ENCODE data around the gene NUDT14. TPM values are rescaled to one million over a fixed set of nuclear protein-coding genes. Genes with fewer than 3 reads are reported as not detected.

NUDT14 gene
- total RNA-seq (2014; rRNA removed; shearing (Covaris generic)), result 65.9 and 92.3 TPM in 2 replicates

- Histone ChIP-seq H3K9me3 (replicated peaks) (no peaks in the 10 kb centered on the region), H3K27me3 (no peaks in the 10 kb centered on the region), H3K27ac (no peak within 1 kb of the TSS), H3K4me1 (peaks cover 54% of the 10 kb centered on the region), H3K36me3 (no peaks in the 10 kb centered on the region), H3K4me3 (peak within 1 kb of the TSS; percentile 57)
- DNase-seq, result peak; percentile 71 to 74
Measured at GRCh38 chr14:105180592-105181548, at the start of gene NUDT14. TSS of gene NUDT14 (minus strand) at chr14:105181312. CDS start at chr14:105181209, 103 bp downstream.

- no peaks in the 10 kb centered on the region for H3K9me3 ChIP-seq (replicated peaks)
- H3K4me1 ChIP-seq, result no peaks in the 10 kb centered on the region
- no peak overlapping the region for H3K4me3 ChIP-seq
- no peak for DNase-seq
- no peak overlapping the region for H3K27ac ChIP-seq
- no peaks in the 10 kb centered on the region for H3K27me3 ChIP-seq
- H3K36me3 ChIP-seq, result peaks cover 20% of the 10 kb centered on the region
Measured at GRCh38 chr14:105229099-105229655, 48.1 kb upstream of the NUDT14 start.

DNA sequence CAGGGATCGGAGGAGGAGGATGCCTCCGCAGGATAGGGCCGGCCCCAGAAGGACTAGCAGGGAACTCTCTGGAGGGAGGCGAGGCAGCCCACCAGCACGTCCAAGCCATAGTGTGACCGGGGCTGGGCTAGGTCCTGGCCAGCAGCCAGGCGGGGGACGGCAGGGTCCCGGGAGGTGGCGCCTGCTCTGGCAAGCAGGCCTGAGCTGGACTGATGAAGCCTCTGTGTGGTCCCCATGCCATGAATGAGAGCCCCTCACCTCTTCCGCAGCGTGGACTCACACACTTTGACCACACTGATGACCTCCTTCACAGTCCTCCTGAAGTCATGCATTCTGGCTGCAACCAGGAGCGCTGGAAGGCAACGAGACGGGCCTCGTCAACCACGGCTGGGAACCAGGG is 47.5 kb upstream of the NUDT14 start:
- DNase-seq, result no peak
- H3K4me1 ChIP-seq, result no peaks in the 10 kb centered on the region
- no peaks in the 10 kb centered on the region for H3K27me3 ChIP-seq
- no peak overlapping the region for H3K27ac ChIP-seq
- H3K9me3 ChIP-seq (replicated peaks), result no peaks in the 10 kb centered on the region
- peaks cover 22% of the 10 kb centered on the region for H3K36me3 ChIP-seq
- H3K4me3 ChIP-seq, result no peak overlapping the region

DNA sequence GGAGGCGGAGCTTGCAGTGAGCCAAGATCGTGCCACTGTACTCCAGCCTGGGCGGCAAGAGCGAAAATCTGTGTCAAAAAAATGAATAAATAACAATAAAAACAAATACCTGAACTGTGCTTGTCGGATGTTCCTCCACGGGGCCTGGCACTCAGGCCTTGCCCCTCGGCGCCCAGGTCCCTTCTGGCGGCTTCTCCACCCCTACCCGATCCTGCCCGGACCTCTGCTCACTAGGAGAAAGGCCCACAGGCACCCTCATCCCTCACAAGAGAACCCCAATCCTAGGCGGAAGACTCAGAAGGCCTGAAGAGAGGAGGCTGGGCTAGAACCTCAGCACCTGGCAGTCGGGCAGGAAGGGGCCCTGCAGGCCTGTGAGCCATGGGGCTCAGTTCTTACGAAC is 46.2 kb upstream of the NUDT14 start:
- no peak for DNase-seq

GRCh38 chr14:105226198-105226597 is 45.1 kb upstream of the NUDT14 start:
- no peak for DNase-seq
- no peaks in the 10 kb centered on the region for H3K4me1 ChIP-seq

More for the DNA sequence above, 46.2 kb upstream of the NUDT14 start:
- H3K27ac ChIP-seq, result no peak overlapping the region
- no peaks in the 10 kb centered on the region for H3K9me3 ChIP-seq (replicated peaks)
- H3K27me3 ChIP-seq, result no peaks in the 10 kb centered on the region
- no peaks in the 10 kb centered on the region for H3K4me1 ChIP-seq
- peaks cover 22% of the 10 kb centered on the region for H3K36me3 ChIP-seq
- no peak overlapping the region for H3K4me3 ChIP-seq

GRCh38 chr14:105224845-105225570 is 43.9 kb upstream of the NUDT14 start:
- H3K36me3 ChIP-seq, result peaks cover 30% of the 10 kb centered on the region
- no peak overlapping the region for H3K4me3 ChIP-seq

More at GRCh38 chr14:105226198-105226597, 45.1 kb upstream of the NUDT14 start:
- Histone ChIP-seq H3K4me3 (no peak overlapping the region), H3K36me3 (peaks cover 25% of the 10 kb centered on the region), H3K27me3 (no peaks in the 10 kb centered on the region), H3K9me3 (replicated peaks) (no peaks in the 10 kb centered on the region), H3K27ac (no peak overlapping the region)

GRCh38 chr14:105223770-105224544 is 42.8 kb upstream of the NUDT14 start:
- no peaks in the 10 kb centered on the region for H3K9me3 ChIP-seq (replicated peaks)
- H3K27me3 ChIP-seq, result no peaks in the 10 kb centered on the region
- no peak for DNase-seq
- no peak overlapping the region for H3K27ac ChIP-seq
- no peaks in the 10 kb centered on the region for H3K4me1 ChIP-seq
- peaks cover 30% of the 10 kb centered on the region for H3K36me3 ChIP-seq
- H3K4me3 ChIP-seq, result no peak overlapping the region

More at GRCh38 chr14:105224845-105225570, 43.9 kb upstream of the NUDT14 start:
- no peaks in the 10 kb centered on the region for H3K4me1 ChIP-seq
- H3K27me3 ChIP-seq, result no peaks in the 10 kb centered on the region
- DNase-seq, result no peak
- no peaks in the 10 kb centered on the region for H3K9me3 ChIP-seq (replicated peaks)
- H3K27ac ChIP-seq, result no peak overlapping the region

DNA sequence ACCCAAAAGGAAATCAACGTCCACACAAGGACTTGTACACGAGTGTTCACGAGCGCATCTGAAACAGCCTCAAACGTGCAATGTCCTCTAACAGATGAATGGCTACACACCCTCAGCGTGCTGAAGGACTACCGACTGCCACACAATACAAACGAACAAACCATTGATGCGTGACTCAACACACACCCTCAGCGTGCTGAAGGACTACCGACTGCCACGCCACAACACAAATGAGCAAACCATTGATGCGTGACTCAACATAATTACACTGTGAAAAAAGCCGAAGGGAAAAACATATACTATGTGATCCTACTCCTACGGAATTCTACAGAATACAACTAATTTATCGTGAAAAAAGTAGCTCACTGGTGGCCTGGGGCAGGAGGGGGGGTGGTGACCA is 42.1 kb upstream of the NUDT14 start:
- Histone ChIP-seq H3K36me3 (peaks cover 30% of the 10 kb centered on the region), H3K27ac (no peak overlapping the region), H3K4me3 (no peak overlapping the region), H3K9me3 (replicated peaks) (no peaks in the 10 kb centered on the region), H3K4me1 (no peaks in the 10 kb centered on the region), H3K27me3 (no peaks in the 10 kb centered on the region)
- DNase-seq, result no peak

DNA sequence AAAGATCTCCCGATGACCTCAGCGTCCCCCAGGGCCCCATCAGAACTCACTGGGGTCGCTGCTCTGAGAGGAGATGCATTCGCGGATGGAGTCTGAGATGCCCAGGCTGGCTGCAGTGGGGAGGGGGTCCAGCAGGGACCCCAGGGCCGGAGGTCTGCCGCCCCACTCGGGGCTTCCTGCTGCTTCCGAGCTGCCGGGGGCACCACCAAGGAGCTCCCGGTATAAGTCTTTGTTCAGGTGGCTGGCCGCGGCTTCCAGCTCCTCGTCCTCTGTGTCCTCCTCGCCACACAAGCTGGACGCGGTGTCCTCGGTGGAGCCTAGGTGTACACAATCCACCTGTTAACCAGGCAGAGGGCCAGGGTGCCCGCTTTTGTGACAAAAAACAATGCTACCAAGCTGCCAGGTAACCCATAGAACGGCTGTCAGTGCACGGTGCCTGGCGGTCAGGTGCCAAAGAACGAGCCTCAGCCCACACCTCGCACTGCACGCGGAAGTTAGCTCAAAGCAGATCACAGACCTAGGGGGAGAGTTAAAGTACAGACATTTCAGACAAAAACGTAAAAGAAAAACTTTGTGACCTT is 40.6 kb upstream of the NUDT14 start:
- no peak for DNase-seq
- Histone ChIP-seq H3K27me3 (no peaks in the 10 kb centered on the region), H3K4me1 (no peaks in the 10 kb centered on the region), H3K9me3 (replicated peaks) (no peaks in the 10 kb centered on the region), H3K4me3 (no peak overlapping the region), H3K27ac (no peak overlapping the region), H3K36me3 (peaks cover 23% of the 10 kb centered on the region)

DNA sequence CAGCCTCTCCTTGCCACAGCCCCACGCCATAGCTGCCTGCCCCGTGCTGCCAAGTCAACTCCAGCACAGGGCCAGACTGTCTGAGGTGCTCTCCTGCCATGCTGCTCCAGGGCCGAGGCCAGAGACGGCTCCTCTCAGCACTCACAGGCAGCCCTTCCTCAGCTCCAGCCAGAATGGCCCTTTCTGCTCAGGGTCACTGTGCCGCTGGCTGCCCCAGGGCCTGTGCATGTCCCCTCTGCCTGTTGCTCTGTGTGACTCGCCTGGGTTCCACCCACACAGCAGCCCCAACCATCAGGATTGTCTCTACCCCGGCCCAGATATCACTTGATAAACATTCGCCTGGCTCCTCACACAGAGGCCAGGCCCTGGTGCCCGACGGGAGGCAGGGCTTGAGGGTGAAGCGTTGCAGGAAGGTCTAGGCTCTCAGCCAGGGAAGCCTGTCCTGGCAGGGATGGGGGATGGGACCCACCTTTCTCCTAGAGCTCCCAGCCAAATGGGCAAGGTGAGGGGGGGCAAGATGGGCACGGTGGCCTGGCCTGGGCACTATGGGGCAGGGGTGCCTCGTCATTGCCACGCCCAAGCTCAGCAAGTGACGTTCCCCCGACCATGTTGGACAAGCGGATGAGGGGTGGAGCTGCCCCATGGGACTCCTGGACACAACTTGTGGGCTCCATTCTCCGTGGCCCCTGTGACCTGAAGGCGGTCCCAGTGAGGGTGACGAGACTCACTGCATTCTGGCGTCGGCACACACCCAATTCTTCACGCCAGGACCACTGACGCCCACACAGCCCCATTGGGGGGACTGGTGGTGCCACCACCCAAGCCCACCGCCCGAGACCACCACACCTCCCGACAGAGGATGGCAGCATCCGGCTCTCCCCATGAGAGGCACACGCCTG is 39.8 kb upstream of the NUDT14 start:
- DNase-seq, result no peak
- no peaks in the 10 kb centered on the region for H3K4me1 ChIP-seq
- H3K27me3 ChIP-seq, result no peaks in the 10 kb centered on the region
- H3K27ac ChIP-seq, result no peak overlapping the region
- no peak overlapping the region for H3K4me3 ChIP-seq
- H3K9me3 ChIP-seq (replicated peaks), result no peaks in the 10 kb centered on the region
- peaks cover 15% of the 10 kb centered on the region for H3K36me3 ChIP-seq

- Histone ChIP-seq H3K4me3 (no peak overlapping the region), H3K4me1 (peaks cover 7% of the 10 kb centered on the region), H3K9me3 (replicated peaks) (no peaks in the 10 kb centered on the region), H3K27ac (no peak overlapping the region), H3K36me3 (peaks cover 12% of the 10 kb centered on the region), H3K27me3 (no peaks in the 10 kb centered on the region)
- DNase-seq, result no peak
Measured at GRCh38 chr14:105219753-105220152, 38.6 kb upstream of the NUDT14 start.

GRCh38 chr14:105219043-105219612 is 38.0 kb upstream of the NUDT14 start:
- Histone ChIP-seq H3K36me3 (peaks cover 9% of the 10 kb centered on the region), H3K4me1 (peaks cover 13% of the 10 kb centered on the region), H3K27ac (no peak overlapping the region), H3K9me3 (replicated peaks) (no peaks in the 10 kb centered on the region), H3K4me3 (no peak overlapping the region), H3K27me3 (no peaks in the 10 kb centered on the region)
- no peak for DNase-seq

- no peak overlapping the region for H3K27ac ChIP-seq
- H3K27me3 ChIP-seq, result no peaks in the 10 kb centered on the region
- no peak overlapping the region for H3K4me3 ChIP-seq
- peaks cover 8% of the 10 kb centered on the region for H3K36me3 ChIP-seq
- DNase-seq, result no peak
- no peaks in the 10 kb centered on the region for H3K9me3 ChIP-seq (replicated peaks)
- H3K4me1 ChIP-seq, result peaks cover 18% of the 10 kb centered on the region
Measured at GRCh38 chr14:105218611-105219010, 37.5 kb upstream of the NUDT14 start.
